Embryonic facial prominence (tissue), 1 donor: ENCODE results near the gene OR2AJ1.

Experiments used
- DNase-seq: peaks from one replicate; pipeline ENCODE4 v3.0.0-alpha.2; 2016; ENCODE audit errors: extremely low spot score

OR2AJ1 gene

GRCh38 chr1:247961791-247962190 lies 37.1 kb downstream of the OR2AJ1 start:
- DNase-seq, result no peak

GRCh38 chr1:247962911-247963588 lies 38.4 kb downstream of the OR2AJ1 start:
- no peak for DNase-seq

- no peak for DNase-seq
These were observed 40.2 kb downstream of the OR2AJ1 start, which contains the start of gene OR2AK2 for GRCh38 chr1:247964933-247965332. OR2AK2 (plus strand) TSS chr1:247965233; CDS start chr1:247965377, 144 bp downstream.

GRCh38 chr1:247966532-247967204 lies 42.0 kb downstream of the OR2AJ1 start:
- no peak for DNase-seq
